Keratinocyte (primary cell): ENCODE measurements around the gene OTOA. TPM values are rescaled to one million over a fixed set of nuclear protein-coding genes. Genes with fewer than 3 reads are reported as not detected.
"Not testable (repeated sequence)": the region's sequence is repeated elsewhere in the genome, so short reads cannot be mapped to it uniquely, and the experiment has no call there.

Experiments
- DNase-seq: peaks from one replicate; pipeline ENCODE4 v3.0.0-alpha.2; 2011; ENCODE audit warnings: low read depth, missing footprints, low spot score
- FAIRE-seq: peaks from 2 replicates; lab custom pipeline; 2011; peaks lifted over from hg19 to GRCh38; lab: Jason Lieb, UNC
- H2AFZ ChIP-seq: 2 replicates; pipeline ENCODE4 v1.6.0; 2012; ENCODE audit warnings: low read length, control low read depth, inconsistent platforms; ENCODE audit not compliant: control insufficient read depth
- H3K27ac ChIP-seq: 2 replicates; pipeline ENCODE4 v1.5.1; 2011; ENCODE audit warnings: low read length; ENCODE audit not compliant: control insufficient read depth, insufficient read depth
- H3K27me3 ChIP-seq: 3 replicates; pipeline ENCODE4 v1.6.0; 2011; ENCODE audit warnings: low read length; ENCODE audit not compliant: control insufficient read depth, insufficient read depth; ENCODE audit errors: extremely low read depth
- H3K36me3 ChIP-seq, 2 experiments: 2 replicates in 1 of 2; 3 replicates in 1 of 2; pipeline ENCODE4 v1.5.1; 2011; ENCODE audit warnings: low read length in 2 of 2, mild to moderate bottlenecking in 1 of 2; ENCODE audit not compliant: control insufficient read depth in 2 of 2, insufficient read depth in 2 of 2; ENCODE audit errors: extremely low read depth in 1 of 2
- H3K4me1 ChIP-seq: 3 replicates; pipeline ENCODE4 v1.5.1; 2011; ENCODE audit warnings: low read length; ENCODE audit not compliant: control insufficient read depth, insufficient read depth; ENCODE audit errors: extremely low read depth
- H3K4me2 ChIP-seq: 3 replicates; pipeline ENCODE4 v1.6.0; 2011; ENCODE audit warnings: low read depth, low read length; ENCODE audit not compliant: control insufficient read depth, insufficient read depth; ENCODE audit errors: extremely low read depth
- H3K4me3 ChIP-seq, 3 experiments: fragments of 200-600 bp in 1 of 3; sonication (generic) in 1 of 3; 2 replicates in 2 of 3; 3 replicates in 1 of 3; pipeline ENCODE4 v1.5.1; 2011 to 2016; ENCODE audit warnings: low read length in 3 of 3, mild to moderate bottlenecking in 3 of 3, control low read depth in 2 of 3, inconsistent platforms in 1 of 3, low read depth in 1 of 3, mixed read lengths in 1 of 3, mixed run types in 1 of 3, moderate library complexity in 1 of 3; ENCODE audit not compliant: control insufficient read depth in 2 of 3, insufficient read depth in 2 of 3; ENCODE audit errors: extremely low read depth in 1 of 3
- H3K79me2 ChIP-seq: 2 replicates; pipeline ENCODE4 v1.6.0; 2012; ENCODE audit warnings: low read length; ENCODE audit not compliant: control insufficient read depth, insufficient read depth
- H3K9ac ChIP-seq: 3 replicates; pipeline ENCODE4 v1.6.0; 2011; ENCODE audit warnings: low read length; ENCODE audit not compliant: control insufficient read depth, insufficient read depth; ENCODE audit errors: extremely low read depth
- H3K9me1 ChIP-seq: 3 replicates; pipeline ENCODE4 v1.6.0; 2011; ENCODE audit warnings: low read length; ENCODE audit not compliant: control insufficient read depth, insufficient read depth; ENCODE audit errors: extremely low read depth
- H3K9me3 ChIP-seq: 2 replicates; pipeline ENCODE4 v1.5.1; 2012; ENCODE audit warnings: low read depth, low read length; ENCODE audit not compliant: control insufficient read depth
- H4K20me1 ChIP-seq: 3 replicates; pipeline ENCODE4 v1.6.0; 2011; ENCODE audit warnings: low read length; ENCODE audit not compliant: control insufficient read depth, insufficient read depth; ENCODE audit errors: extremely low read depth
- EZH2 ChIP-seq: IDR thresholded peaks from one replicate; pipeline ENCODE4 v1.6.1; 2012; ENCODE audit warnings: inconsistent platforms, mild to moderate bottlenecking, low read length, moderate library complexity
- dilution Hi-C: fragments of 300-500 bp; cut with MboI; formaldehyde crosslinking; loops from one replicate; pipeline ENCODE4 v1.7.0; 2020; ENCODE audit warnings: low sequenced_read_pairs; ENCODE audit not compliant: extremely low pct_ligation_motif_present
- polyA plus RNA-seq, 5 experiments: library from polyadenylated mRNA; depleted of rRNA in 3 of 5; stranded (reverse) in 3 of 5; stranded (forward) in 1 of 5; unstranded in 1 of 5; fragments of >200 nt; gene quantifications; 1 replicate in 1 of 5; 2 replicates in 3 of 5; 3 replicates in 1 of 5; pipeline versions ENCODE4 v1.2.1 to v1.2.3, GENCODE V29; 2011 to 2012; ENCODE audit warnings: missing spikeins in 2 of 5, low read depth in 1 of 5, low replicate concordance in 1 of 5
- TF ChIP-seq, protein P1 (sequence below), 3 experiments: IDR thresholded peaks in 1 of 3; conservative IDR thresholded peaks in 1 of 3; optimal IDR thresholded peaks in 1 of 3; 2 replicates in 2 of 3; 3 replicates in 1 of 3; pipeline versions ENCODE3 to v1.5.1; 2011; ENCODE audit warnings: low read length in 3 of 3, mild to moderate bottlenecking in 3 of 3, moderate library complexity in 2 of 3, control low read depth in 1 of 3, inconsistent platforms in 1 of 3; ENCODE audit not compliant: insufficient read depth in 2 of 3; ENCODE audit errors: extremely low read depth in 1 of 3

The OTOA gene
- polyA plus RNA-seq, 1 donor (not counting 4 experiments of a cell fraction or from before 2014, with no cell fraction given): not detected

DNA sequence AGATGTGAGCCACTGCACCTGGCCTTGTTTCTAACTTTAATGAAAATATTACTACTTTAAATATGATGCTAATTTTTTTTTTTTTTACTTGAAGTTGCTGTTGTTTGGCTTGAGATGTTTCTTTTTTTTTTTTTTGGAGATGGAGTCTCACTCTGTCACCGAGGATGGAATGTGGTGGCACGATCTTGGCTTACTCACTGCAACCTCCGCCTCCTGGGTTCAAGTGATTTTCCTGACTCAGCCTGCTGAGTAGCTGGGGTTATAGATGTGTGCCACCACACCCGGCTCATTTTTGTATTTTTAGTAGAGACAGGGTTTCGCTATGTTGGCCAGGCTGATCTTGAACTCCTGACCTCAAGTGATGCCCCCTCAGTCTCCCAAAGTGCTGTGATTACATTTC lies 35.0 kb upstream of the OTOA start:
- H4K20me1 ChIP-seq: no peaks in the 10 kb centered on the region
- no peaks in the 10 kb centered on the region for H3K79me2 ChIP-seq
- no peak overlapping the region for H3K9ac ChIP-seq
- TF ChIP-seq EZH2: no peak
- TF ChIP-seq, protein P1, sequence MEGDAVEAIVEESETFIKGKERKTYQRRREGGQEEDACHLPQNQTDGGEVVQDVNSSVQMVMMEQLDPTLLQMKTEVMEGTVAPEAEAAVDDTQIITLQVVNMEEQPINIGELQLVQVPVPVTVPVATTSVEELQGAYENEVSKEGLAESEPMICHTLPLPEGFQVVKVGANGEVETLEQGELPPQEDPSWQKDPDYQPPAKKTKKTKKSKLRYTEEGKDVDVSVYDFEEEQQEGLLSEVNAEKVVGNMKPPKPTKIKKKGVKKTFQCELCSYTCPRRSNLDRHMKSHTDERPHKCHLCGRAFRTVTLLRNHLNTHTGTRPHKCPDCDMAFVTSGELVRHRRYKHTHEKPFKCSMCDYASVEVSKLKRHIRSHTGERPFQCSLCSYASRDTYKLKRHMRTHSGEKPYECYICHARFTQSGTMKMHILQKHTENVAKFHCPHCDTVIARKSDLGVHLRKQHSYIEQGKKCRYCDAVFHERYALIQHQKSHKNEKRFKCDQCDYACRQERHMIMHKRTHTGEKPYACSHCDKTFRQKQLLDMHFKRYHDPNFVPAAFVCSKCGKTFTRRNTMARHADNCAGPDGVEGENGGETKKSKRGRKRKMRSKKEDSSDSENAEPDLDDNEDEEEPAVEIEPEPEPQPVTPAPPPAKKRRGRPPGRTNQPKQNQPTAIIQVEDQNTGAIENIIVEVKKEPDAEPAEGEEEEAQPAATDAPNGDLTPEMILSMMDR (optimal IDR thresholded peaks at IDR 0.05 in 1 of 3, IDR thresholded peaks at IDR 0.05 in 1 of 3, conservative IDR thresholded peaks at IDR 0.05 in 1 of 3; ENCODE audit: extremely low read depth in 1 of 3, insufficient read depth in 2 of 3, low read length in 3 of 3): no peak
- no peak overlapping the region for H2AFZ ChIP-seq
- H3K9me1 ChIP-seq: no peaks in the 10 kb centered on the region
- H3K27ac ChIP-seq: no peak overlapping the region
- dilution Hi-C loops: no loop called here
- H3K4me2 ChIP-seq: no peak overlapping the region
- DNase-seq (no peak), FAIRE-seq (no peak)
- no peaks in the 10 kb centered on the region for H3K27me3 ChIP-seq
- peaks cover 3 to 7% of the 10 kb centered on the region in 2 experiments for H3K36me3 ChIP-seq
- H3K4me1 ChIP-seq: peaks cover 11% of the 10 kb centered on the region
- no peak overlapping the region for H3K4me3 ChIP-seq
- H3K9me3 ChIP-seq: no peaks in the 10 kb centered on the region

DNA sequence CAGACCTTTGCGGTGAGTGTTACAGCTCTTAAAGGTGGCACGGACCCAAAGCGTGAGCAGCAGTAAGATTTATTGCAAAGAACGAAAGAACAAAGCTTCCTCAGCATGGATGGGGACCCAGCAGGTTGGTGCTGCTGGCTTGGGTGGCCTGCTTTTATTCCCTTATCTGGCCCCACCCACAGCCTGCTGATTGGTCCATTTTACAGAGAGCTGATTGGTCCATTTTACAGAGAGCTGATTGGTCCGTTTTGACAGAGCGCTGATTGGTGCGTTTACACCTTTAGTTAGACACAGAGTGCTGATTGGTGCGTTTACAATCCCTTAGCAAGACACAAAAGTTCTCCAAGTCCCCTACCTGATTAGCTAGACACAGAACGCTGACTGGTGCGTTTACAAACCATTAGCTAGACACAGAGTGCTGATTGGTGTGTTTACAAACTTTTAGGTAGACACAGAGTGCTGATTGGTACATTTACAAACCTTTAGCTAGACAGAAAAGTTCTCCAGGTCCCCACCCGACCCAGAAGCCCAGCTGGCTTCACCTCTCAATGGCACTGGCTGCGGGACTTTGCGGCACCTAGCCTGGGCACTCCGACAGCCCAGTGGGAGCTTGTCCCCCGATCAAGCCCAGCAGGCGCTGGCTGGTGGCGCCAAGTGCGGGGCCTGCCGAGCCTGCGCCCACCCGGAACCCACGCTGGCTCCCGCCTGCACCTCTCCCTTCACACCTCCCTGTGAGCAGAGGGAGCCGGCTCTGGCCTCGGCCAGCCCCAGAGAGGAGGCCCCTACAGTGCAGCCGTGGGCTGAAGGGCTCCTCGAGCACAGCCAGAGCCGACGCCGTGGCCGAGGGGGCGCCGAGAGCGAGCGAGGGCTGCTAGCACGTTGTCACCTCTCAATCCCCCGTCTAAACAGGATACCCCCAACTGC lies 33.9 kb upstream of the OTOA start:
- H4K20me1 ChIP-seq, DNase-seq, dilution Hi-C loops, H3K9ac ChIP-seq, H3K9me3 ChIP-seq, H3K4me3 ChIP-seq, H3K4me2 ChIP-seq, H3K79me2 ChIP-seq, H3K36me3 ChIP-seq, H2AFZ ChIP-seq, H3K9me1 ChIP-seq, FAIRE-seq, H3K27me3 ChIP-seq, H3K27ac ChIP-seq: not testable (repeated sequence)
- peaks cover 11% of the 10 kb centered on the region for H3K4me1 ChIP-seq

DNA sequence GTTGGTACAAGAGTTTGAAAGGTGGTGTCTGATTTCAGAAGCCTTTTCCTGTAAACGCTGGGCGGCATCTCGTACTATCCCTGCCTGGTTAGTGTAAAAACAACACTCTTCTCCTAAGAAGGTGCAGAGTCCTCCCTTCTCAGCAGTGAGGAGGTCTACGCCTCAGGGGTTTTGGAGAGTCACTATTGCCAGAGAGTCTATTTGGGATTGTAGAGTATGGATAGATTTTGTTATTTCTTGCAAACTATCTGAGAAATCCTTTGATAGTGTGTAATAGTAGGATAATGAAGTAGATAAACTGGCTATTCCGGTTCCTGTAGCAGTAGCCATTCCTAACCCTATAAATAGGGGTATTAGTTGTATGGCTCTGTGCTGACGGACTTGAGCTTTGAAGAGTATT lies 32.9 kb upstream of the OTOA start:
- H4K20me1 ChIP-seq, H3K4me3 ChIP-seq, H3K36me3 ChIP-seq, DNase-seq, H3K79me2 ChIP-seq, H2AFZ ChIP-seq, dilution Hi-C loops, H3K27me3 ChIP-seq, H3K9ac ChIP-seq, H3K9me3 ChIP-seq, H3K9me1 ChIP-seq, FAIRE-seq: not testable (repeated sequence)
- Histone ChIP-seq H3K4me1 (peaks cover 11% of the 10 kb centered on the region), H3K27ac (peak overlapping the region; percentile 4), H3K4me2 (peak overlapping the region; percentile 60)

DNA sequence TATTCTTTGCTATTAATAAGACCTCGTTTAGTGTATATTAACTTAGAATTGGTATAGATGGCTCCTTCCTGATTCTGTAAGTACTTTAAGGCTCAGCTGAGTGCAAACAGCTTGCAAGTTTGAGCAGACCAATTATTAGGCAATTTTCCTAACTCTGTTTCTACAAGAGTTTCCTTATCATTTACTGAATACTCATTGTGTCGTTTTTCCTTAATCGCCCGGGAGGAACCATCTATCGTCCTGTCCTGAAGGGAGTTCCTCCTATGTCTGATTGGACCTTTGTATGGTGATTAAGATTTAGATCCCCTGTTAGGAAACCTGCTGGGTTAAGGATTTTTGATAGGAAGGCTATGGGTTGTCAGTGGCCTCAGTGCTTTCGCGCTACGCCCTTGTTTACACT lies 32.4 kb upstream of the OTOA start:
- H3K9me1 ChIP-seq, H3K36me3 ChIP-seq, H3K9me3 ChIP-seq, H4K20me1 ChIP-seq, H3K9ac ChIP-seq, dilution Hi-C loops, H3K27ac ChIP-seq, H3K27me3 ChIP-seq, H2AFZ ChIP-seq, H3K4me3 ChIP-seq, H3K79me2 ChIP-seq, FAIRE-seq, DNase-seq: not testable (repeated sequence)
- Histone ChIP-seq H3K4me1 (peaks cover 11% of the 10 kb centered on the region), H3K4me2 (peak overlapping the region; percentile 22)
